GM19025 (cell line): ENCODE data around the gene OR10H2.
"Not testable (repeated sequence)": the region's sequence is repeated elsewhere in the genome, so short reads cannot be mapped to it uniquely, and the experiment has no call there.

Experiments used
- ATAC-seq: cut with Tn5 transposase; IDR thresholded peaks from one replicate; pipeline ENCODE4 v1.9.1; 2021; ENCODE audit warnings: mild to moderate bottlenecking, low read depth, moderate library complexity; ENCODE audit not compliant: unreplicated experiment

OR10H2 gene

DNA sequence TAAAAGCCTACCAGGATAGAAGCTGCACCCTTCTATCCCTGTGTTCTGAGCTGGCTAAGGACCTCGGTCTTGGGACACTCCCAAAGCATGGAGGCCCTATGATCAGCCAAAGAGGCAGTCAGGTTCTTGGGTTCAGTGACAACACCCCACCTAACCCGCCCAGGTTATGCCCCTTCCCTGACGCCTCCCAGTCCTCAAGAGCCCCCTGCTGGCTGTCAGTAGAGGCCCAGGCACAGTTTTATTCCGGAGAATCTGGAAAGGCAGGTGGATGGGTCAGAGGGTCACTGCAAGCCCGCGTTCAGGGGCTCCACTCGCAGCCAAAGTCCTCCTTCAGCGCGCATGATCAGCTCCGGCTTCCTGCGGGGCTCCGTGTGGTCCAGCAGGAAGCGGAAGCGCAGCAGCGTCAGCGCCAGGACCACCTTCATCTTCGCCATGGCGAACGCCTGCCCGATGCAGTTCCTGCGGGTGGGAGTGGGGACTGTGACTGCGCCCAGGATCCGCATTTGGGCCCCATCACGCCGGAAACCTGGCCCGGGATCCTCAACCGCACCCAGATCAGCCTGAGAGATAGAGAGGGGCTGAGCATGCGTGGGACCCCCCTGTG lies 32.2 kb downstream of the OR10H2 start:
- ATAC-seq, result no peak

DNA sequence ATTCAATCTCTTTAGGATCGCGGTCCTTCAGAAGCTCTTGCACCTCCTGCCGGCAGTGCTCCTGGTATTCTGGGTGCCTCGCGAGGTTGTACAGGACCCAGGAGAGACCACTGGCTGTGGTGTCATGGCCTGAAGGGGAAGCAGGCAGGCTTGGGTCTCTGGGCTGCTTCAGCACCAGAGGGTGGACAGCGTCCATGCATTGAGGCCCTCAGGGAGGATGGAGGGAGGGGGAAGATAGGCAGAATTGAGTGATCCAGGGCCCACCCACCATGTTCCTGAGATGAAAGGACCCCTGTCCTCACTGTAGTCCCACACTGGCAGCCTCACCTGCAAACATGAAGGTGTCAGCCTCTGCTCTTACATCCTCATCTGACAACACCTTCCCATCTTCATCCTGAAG lies 41.8 kb downstream of the OR10H2 start:
- ATAC-seq, result no peak

DNA sequence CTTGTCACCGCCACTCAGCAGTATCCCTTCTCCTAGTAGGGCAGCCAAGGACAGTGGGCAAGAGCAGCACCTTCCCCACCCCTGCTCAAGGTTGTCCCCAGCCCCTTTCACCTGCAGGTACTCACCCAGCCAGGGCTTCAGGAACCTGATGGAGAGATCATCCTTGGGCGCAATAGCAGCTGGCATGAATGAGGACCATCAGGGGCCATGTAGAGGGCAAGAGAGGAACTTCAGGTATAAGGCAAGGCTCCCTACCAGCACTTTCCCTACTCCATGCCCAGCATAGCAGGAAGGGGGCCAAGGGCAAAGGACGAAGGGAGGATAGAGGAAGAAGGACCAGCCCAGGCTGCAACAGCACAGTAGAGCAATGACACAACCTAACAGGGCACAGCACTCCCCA lies 46.3 kb downstream of the OR10H2 start:
- ATAC-seq, result not testable (repeated sequence)

- no peak for ATAC-seq
Observed at GRCh38 chr19:15775249-15775648, 47.4 kb downstream of the OR10H2 start.

- no peak for ATAC-seq
Observed at GRCh38 chr19:15776264-15776663, 48.4 kb downstream of the OR10H2 start.

- ATAC-seq, result no peak
Observed at GRCh38 chr19:15776991-15777970, 49.5 kb downstream of the OR10H2 start.
